K562 (cell line): Measurements from ENCODE around the gene CLEC10A. TPM values are rescaled to one million over a fixed set of nuclear protein-coding genes. Genes with fewer than 3 reads are reported as not detected.
A peak's percentile ranks its signal among the peaks of the same experiment; 100 is the strongest.

Experiments used
- BACH1 ChIP-seq: fragments of 200-800 bp; sonication (Bioruptor generic); IDR thresholded peaks from 2 replicates; pipeline ENCODE4 v1.6.1; 2016; ENCODE audit warnings: missing genetic modification characterization, missing compliant biosample characterization
- CBFA2T2 ChIP-seq: fragments of 450-650 bp; conservative IDR thresholded peaks from 2 replicates; pipeline ENCODE4 v1.6.1; 2017; ENCODE audit warnings: mild to moderate bottlenecking
- E2F4 ChIP-seq: sonication (generic); formaldehyde crosslinking; IDR thresholded peaks from 2 replicates; pipeline ENCODE4 v1.8.0; 2022; ENCODE audit warnings: mild to moderate bottlenecking, low read depth, missing genetic modification reagents
- FOS ChIP-seq: IDR thresholded peaks from 3 replicates; pipeline ENCODE4 v1.6.1; 2011; ENCODE audit not compliant: insufficient read length; ENCODE audit errors: extremely low read depth
- HDAC2 ChIP-seq: fragments of 450-650 bp; IDR thresholded peaks from 2 replicates; pipeline ENCODE4 v1.6.1; 2016; ENCODE audit warnings: mild to moderate bottlenecking
- JUN ChIP-seq, 2 experiments: sonication (generic) in 1 of 2; formaldehyde crosslinking in 1 of 2; IDR thresholded peaks; 2 replicates each; pipeline versions ENCODE4 v1.6.1 to v1.8.0; 2012 to 2022; ENCODE audit warnings: borderline replicate concordance in 2 of 2, mild to moderate bottlenecking in 2 of 2, improper control_type of control experiment in 1 of 2, low read depth in 1 of 2, low read length in 1 of 2, missing genetic modification reagents in 1 of 2
- KDM1A ChIP-seq, 2 experiments: fragments of 450-650 bp; IDR thresholded peaks; 2 replicates each; pipeline ENCODE4 v1.6.1; 2016; ENCODE audit warnings: mild to moderate bottlenecking in 2 of 2
- MLX ChIP-seq, 2 experiments: fragments of 450-650 bp in 1 of 2; sonication (generic) in 1 of 2; formaldehyde crosslinking; conservative IDR thresholded peaks; 2 replicates each; pipeline versions ENCODE4 v1.4.0 to v1.8.1; 2020 to 2022; ENCODE audit warnings: mild to moderate bottlenecking in 1 of 2, missing genetic modification reagents in 1 of 2
- NCOA1 ChIP-seq: fragments of 450-650 bp; IDR thresholded peaks from 2 replicates; pipeline ENCODE4 v1.6.1; 2016; ENCODE audit warnings: low read depth
- RNF2 ChIP-seq: sonication (generic); IDR thresholded peaks from 2 replicates; pipeline ENCODE4 v1.6.1; 2016
- SMARCE1 ChIP-seq: fragments of 450-650 bp; IDR thresholded peaks from 2 replicates; pipeline ENCODE4 v1.7.1; 2016; ENCODE audit warnings: mild to moderate bottlenecking
- SOX6 ChIP-seq: fragments of 450-650 bp; IDR thresholded peaks from 2 replicates; pipeline ENCODE4 v1.6.1; 2014; ENCODE audit warnings: mild to moderate bottlenecking
- TCF3 ChIP-seq: sonication (generic); formaldehyde crosslinking; IDR thresholded peaks from 2 replicates; pipeline ENCODE4 v1.4.0; 2020; ENCODE audit warnings: mild to moderate bottlenecking, missing genetic modification reagents
- ZNF23 ChIP-seq: fragments of 250-450 bp; sonication (Bioruptor Pico); IDR thresholded peaks from 2 replicates; pipeline ENCODE4 v1.4.0; 2020; ENCODE audit warnings: mild to moderate bottlenecking
- ZNF592 ChIP-seq: fragments of 450-650 bp; IDR thresholded peaks from 2 replicates; pipeline ENCODE4 v1.6.1; 2017; ENCODE audit warnings: antibody characterized with exemption, mild to moderate bottlenecking
- polyA plus RNA-seq, 8 experiments: library from polyadenylated mRNA; depleted of rRNA in 4 of 8; stranded (reverse) in 5 of 8; unstranded in 3 of 8; fragments of >200 nt; fragmentation: Nextera tagmentation in 2 of 8; fragmentation: Illumina TruSeq in 1 of 8; extraction: Ambion mirVana in 2 of 8; extraction: Trizol in 1 of 8; gene quantifications; 2 replicates each; pipeline versions ENCODE4 v1.2.1 to v1.2.3, GENCODE V29; 2011 to 2014; ENCODE audit warnings: inconsistent platforms in 1 of 8, missing spikeins in 1 of 8
- total RNA-seq, 7 experiments: library from RNA; depleted of rRNA in 6 of 7; stranded (reverse); fragments of >200 nt in 6 of 7; fragmentation: Illumina TruSeq in 2 of 7; extraction: Trizol in 2 of 7; gene quantifications; 2 replicates each; pipeline versions ENCODE4 v1.2.1 to v1.2.3, GENCODE V29; 2011 to 2021; ENCODE audit warnings: low replicate concordance in 1 of 7
- TF ChIP-seq, protein P1 (sequence below): sonication (generic); formaldehyde crosslinking; IDR thresholded peaks from 2 replicates; pipeline ENCODE4 v1.8.0; 2022; ENCODE audit warnings: mild to moderate bottlenecking, missing genetic modification reagents, borderline replicate concordance
- TF ChIP-seq, protein P2 (sequence below), 2 experiments: fragments of 450-650 bp in 1 of 2; sonication (generic) in 1 of 2; formaldehyde crosslinking in 1 of 2; IDR thresholded peaks in 1 of 2; conservative IDR thresholded peaks in 1 of 2; 2 replicates each; pipeline versions ENCODE4 v1.6.1 to v1.8.1; 2016 to 2023; ENCODE audit warnings: mild to moderate bottlenecking in 2 of 2, moderate library complexity in 2 of 2, inconsistent platforms in 1 of 2, missing genetic modification reagents in 1 of 2

Gene CLEC10A
- total and polyA plus RNA-seq, 9 of the 15 experiments (the other 6 are each of a cell fraction or from before 2014, with no cell fraction given), result 0.04 to 0.11 (median 0.05) TPM; not detected in 6

GRCh38 chr17:7060165-7060891 lies 19.7 kb downstream of the CLEC10A start (continued):
- TF ChIP-seq ZNF592, result no peak
- TF ChIP-seq, protein P1, sequence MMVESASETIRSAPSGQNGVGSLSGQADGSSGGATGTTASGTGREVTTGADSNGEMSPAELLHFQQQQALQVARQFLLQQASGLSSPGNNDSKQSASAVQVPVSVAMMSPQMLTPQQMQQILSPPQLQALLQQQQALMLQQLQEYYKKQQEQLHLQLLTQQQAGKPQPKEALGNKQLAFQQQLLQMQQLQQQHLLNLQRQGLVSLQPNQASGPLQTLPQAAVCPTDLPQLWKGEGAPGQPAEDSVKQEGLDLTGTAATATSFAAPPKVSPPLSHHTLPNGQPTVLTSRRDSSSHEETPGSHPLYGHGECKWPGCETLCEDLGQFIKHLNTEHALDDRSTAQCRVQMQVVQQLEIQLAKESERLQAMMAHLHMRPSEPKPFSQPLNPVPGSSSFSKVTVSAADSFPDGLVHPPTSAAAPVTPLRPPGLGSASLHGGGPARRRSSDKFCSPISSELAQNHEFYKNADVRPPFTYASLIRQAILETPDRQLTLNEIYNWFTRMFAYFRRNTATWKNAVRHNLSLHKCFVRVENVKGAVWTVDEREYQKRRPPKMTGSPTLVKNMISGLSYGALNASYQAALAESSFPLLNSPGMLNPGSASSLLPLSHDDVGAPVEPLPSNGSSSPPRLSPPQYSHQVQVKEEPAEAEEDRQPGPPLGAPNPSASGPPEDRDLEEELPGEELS (CRISPR knock-in tag), result no peak
- TF ChIP-seq E2F4, result no peak
- TF ChIP-seq, protein P2, sequence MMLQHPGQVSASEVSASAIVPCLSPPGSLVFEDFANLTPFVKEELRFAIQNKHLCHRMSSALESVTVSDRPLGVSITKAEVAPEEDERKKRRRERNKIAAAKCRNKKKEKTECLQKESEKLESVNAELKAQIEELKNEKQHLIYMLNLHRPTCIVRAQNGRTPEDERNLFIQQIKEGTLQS (IDR thresholded peaks at IDR 0.05), result peak; percentile 80
- TF ChIP-seq, protein P2 (CRISPR knock-in tag; conservative IDR thresholded peaks at IDR 0.05), result no peak
- TF ChIP-seq ZNF23 (CRISPR knock-in tag), result no peak
- 0 out of 2 replicates have a peak, but pooled peaks have one; percentile 27 for TF ChIP-seq JUN (IDR thresholded peaks at IDR 0.05; ENCODE audit: borderline replicate concordance, low read depth, low read length)
- TF ChIP-seq JUN (CRISPR knock-in tag; IDR thresholded peaks at IDR 0.05; ENCODE audit: borderline replicate concordance), result no peak
- TF ChIP-seq SOX6, result peak; percentile 53; the same call in 1 of the 2 replicates
- peak; percentile 72 for TF ChIP-seq TCF3 (CRISPR knock-in tag)
- no peak for TF ChIP-seq NCOA1
- peak; percentile 61 to 75 for TF ChIP-seq KDM1A (IDR thresholded peaks at IDR 0.05)
- no peak for TF ChIP-seq RNF2
- TF ChIP-seq MLX (CRISPR knock-in tag; conservative IDR thresholded peaks at IDR 0.05), result no peak
- 0 out of 2 replicates have a peak, but pooled peaks have one; percentile 20 for TF ChIP-seq HDAC2
- TF ChIP-seq SMARCE1, result peak; percentile 50; the same call in 1 of the 2 replicates
- peak; percentile 84 for TF ChIP-seq CBFA2T2
- 0 out of 2 replicates have a peak, but pooled peaks have one; percentile 37 for TF ChIP-seq BACH1 (tag)
- TF ChIP-seq FOS, result no peak
